HG03064 (cell line): Measurements from ENCODE around the gene TTF2.
"Not testable (repeated sequence)": the region's sequence is repeated elsewhere in the genome, so short reads cannot be mapped to it uniquely, and the experiment has no call there.

Experiments
- ATAC-seq: cut with Tn5 transposase; IDR thresholded peaks from one replicate; pipeline ENCODE4 v1.9.1; 2021; ENCODE audit warnings: low read depth; ENCODE audit not compliant: unreplicated experiment

Gene TTF2

DNA sequence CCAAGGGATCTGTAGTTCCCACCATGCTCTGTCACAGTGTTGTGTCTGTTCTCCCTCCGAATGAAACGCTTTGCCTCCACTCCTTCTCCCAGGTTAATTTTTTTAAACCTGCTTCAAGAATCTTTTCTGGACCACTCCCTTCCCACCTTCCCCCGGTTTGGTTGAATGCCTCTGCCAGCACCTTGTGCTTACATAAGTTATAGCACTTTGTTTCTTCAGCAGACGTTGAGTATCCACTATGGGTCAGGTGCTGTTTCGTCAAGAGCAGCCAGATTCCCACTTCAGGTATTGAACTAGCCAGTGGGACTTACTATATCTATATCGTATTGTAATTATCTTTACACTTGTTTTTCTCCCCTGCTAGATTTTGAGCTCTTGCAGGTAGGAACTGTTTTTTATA is 27.6 kb downstream of the TTF2 start:
- ATAC-seq: no peak

DNA sequence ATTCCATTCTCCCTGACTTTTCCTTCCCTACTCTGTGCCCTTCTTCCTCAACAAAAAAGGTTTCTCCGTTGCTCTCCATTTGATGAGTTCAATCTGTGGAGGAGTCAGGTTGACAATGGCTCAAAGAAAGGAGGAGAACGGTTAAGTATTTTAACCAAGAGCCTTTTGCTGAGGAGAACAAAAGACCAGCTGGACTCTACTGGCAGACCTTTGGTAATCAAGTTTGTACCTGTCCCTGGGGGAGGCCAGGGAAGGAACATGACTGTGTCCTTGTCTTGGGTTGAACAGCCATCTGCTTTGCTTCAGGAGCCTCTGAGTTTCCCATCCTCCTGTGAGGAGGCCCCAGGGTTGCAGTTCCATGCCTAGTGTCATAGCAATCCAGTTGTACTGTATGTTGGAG is 29.9 kb downstream of the TTF2 start:
- ATAC-seq: no peak

DNA sequence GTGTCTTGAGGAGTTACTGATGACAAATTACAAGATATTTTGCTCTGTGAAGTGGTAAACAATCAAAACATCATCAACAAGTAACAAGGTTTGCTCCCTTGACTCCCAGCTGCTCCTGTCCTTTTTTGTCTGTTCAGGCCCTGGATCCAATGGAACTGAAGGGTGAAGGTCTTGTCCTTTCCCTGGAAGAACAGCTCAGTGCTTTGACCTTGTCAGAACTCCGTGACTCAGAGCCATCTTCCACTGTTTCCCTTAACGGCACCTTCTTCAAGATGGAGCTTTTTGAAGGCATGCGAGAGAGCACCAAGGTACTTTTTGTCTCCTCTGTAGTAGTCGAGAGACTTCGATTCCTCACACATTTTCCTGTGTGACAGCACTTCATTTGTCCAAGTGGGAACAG is 32.5 kb downstream of the TTF2 start:
- ATAC-seq: no peak

DNA sequence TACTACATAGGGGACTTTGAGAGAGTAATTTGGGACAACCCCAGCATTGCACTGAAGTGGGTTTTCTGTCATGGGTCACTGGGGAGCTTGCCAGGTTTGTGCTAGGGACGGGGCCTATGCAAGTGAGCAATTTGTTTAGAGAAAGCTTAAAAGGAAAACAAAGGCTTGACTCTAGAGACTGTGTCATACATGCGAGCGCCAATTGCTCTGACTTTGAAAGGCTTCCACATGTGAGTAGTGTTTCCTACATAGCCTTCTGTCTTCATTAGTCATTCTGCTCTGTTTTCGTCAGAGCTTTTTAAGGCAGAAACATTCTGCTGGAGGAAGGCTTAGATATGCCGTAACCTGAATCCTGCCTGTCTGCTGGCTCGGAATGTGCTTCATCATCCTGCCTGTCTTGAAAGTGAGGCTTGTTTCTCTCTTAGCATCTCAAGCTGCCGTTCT is 33.0 kb downstream of the TTF2 start:
- no peak for ATAC-seq

DNA sequence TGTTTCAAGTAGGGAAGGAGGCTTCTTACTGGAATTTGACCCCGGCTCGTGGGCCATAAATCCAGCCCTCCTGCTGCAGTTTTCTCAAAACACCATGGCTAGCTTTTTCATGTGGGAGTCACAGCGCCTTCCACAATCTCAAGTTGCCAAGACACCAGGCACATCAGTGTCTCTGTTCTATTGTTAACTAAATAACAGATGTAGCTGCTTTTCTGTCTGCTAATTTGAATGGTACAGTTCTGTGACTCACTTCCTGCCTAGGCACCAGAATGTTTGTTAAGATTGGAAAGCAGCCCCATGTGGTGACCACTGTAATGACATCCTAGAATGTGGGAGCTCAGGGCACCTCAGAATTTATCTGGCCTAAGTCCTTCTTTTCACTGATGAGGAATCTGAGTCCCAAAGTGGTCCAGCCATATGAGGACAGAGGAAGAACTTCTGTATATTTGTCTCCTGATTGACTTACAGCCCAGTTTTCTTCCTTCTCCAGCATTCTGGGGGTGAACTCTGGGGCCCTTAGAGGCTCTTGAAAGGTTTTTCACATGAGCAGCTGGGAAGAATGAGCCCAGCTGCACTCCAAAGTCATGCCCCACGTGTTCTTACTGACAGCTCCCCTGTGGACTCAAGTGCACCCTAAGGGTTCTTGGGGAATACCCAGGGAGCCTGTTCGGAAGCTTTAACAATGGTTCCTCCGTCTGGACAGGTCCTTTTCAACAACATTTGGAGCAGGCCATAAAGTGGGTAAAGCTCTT is 33.9 kb downstream of the TTF2 start:
- peak; percentile 70 for ATAC-seq

DNA sequence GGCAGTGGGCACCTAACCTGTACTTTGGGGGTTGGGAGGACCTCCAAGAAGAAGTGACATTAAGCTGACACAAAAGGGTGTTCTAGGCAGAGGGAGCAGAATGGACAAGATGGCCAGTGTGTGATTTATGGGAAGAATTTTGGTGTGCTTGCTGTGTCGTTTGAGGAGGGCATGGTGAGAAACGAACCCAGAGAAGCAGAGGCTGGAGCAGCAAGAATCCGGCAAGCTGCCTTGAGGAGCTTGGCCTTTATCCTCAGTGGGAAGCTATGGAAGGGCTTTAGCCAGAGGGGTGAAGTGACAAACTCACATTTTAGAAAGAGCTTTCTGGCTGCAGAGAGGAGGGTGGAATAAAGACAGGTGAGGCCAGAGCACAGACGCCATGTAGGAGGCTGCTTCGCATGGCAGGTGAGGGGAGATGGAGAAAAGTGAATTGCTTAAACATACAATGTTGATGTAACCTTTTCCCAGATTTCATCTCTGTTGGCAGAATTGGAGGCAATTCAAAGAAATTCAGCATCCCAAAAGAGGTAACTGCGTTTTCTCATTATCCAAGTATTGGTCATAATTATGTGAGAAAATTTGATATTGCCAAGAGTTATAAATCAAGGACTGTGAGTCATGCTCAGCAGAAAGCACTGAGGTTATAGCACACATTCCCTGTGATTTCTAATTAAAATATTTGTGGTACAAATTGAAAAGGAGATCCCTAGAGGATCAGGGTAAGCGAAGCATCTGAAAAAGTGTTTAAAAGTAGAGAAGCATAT is 34.9 kb downstream of the TTF2 start:
- no peak for ATAC-seq

DNA sequence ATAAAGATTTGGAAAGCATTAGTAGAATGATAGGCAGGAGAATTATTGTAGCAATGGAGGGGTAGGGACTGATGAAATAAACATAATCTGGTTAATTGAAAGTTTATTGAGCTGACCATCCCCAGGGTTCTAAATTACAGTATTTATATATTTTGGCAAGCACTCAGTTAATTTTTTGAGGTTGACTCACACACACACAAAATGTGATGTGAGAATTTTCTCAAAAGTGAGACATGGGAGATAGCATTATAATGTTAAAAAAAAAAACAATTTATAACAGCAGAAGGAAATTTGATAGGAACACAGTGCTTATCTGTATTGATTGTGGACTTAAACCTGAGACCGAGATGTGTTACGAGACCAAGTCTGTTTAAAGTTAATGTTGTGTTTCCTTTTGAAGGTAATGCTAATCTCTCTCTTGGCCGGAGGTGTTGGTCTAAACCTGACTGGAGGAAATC is 36.9 kb downstream of the TTF2 start:
- no peak for ATAC-seq

DNA sequence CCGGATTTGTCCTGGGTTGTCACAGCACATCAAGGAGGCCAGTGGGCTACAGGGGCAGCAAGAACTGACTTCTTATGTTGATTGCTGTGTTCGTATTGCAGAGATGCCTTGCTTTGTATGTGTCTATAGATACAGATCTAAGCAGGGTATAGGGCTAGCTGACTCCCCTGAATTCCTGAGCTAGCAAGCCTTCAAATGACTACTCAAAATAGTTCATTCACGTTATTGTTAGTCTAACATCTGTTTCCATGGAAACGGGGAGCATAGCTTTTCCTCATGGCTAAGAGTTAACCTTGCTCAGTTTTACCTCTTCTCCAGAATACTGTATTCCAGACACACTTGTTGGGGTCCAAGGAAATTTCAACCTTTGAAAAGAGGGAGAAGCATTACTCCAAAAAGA is 37.3 kb downstream of the TTF2 start:
- ATAC-seq: no peak

DNA sequence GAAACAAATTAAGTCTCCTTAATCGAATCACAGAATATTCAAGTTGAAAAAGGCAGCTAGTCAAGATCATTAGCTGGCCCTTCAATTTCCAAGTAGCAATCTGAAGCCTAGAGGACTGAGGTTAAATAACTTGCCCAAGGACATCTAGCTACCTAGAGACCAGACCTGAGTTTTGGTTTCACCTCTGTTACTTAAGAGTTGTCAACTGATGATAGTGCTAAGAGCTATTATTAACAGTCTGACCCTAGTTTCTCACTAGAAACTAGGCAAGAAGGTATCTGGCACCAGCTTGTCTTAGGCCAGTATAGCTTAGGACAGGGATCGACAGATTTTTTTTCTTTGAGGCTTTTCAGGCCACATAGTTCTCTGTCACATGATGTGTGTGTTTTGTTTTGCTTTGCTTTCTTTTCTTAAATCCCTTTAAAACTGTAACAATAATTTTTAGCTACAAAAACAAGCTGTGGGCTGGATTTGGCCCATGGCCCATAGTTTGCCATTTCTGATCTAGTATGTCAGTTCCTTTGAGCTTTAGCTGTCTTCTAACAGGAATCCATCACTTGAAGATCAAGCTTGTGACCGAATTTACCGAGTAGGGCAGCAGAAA is 38.3 kb downstream of the TTF2 start:
- no peak for ATAC-seq

DNA sequence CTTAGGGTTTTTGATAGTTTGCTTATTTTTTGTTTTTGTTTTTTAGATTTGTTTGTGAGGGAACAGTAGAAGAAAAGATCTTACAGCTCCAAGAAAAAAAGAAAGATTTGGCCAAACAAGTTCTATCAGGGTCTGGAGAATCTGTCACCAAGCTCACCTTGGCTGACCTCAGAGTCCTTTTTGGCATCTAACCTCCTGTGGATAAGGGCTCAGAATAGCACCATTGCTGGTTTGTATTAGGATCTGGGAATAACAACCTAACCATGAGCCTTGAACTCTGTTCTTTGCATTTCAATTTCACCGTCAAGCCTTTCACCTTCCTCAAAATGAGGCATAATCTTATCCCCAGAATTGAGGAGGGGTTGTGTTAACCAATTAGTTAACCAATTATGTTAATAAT is 41.2 kb downstream of the TTF2 start:
- ATAC-seq: no peak

DNA sequence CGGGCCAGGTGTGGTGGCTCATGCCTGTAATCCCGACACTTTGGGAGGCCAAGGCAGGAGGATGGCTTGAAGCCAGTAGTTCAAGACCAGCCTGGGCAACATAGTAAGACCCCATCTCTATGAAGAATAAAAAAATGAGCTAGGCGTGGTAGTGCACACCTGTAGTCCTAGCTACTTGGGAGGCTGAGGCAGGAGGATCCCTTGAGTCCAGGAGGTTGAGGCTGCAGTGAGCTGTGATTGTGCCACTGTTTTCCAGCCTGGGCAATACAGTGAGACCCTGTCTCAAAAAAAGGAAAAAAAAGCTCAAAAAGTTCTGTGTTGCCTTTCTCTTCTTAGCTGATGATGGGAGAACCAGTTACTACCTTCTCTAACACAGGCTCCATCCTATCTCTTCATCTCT is 41.7 kb downstream of the TTF2 start:
- not testable (repeated sequence) for ATAC-seq

DNA sequence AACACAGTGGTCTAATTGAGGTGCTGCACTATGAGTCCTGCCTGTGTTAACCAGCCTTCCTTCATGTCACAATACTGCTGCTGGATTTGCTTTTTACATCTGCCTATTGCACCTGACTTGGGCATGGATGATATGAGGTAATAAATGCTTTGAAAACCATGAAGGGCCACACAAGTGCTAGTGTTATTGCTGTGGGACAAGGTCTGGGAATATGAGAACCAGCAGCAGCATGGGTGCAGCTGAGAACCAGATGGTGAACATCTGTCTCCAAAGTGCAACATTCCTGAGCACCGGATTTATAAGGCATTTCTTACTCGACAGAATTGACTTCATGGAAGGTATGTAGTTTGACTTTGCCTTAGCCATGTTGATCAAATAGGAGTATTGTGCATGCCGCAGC is 44.9 kb downstream of the TTF2 start:
- no peak for ATAC-seq

DNA sequence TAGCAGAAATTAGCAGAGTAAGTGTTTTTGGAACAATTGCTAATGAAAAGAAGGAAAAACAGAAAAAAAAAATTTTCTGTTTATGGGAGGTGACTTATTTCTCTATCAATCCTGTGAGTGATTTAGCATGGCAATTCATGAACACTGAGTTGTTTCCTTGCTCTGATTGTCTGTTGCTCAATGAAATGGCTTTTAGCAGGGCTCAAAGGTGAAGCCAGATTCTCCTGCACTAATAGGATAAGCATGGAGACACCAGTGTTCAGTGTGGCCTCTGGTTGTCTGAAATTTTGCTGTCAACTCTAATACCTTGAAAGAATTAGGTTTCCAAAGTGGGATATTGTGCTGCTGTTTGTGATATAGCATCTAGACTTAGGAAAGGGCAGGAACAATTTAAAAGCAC is 45.6 kb downstream of the TTF2 start:
- ATAC-seq: no peak

DNA sequence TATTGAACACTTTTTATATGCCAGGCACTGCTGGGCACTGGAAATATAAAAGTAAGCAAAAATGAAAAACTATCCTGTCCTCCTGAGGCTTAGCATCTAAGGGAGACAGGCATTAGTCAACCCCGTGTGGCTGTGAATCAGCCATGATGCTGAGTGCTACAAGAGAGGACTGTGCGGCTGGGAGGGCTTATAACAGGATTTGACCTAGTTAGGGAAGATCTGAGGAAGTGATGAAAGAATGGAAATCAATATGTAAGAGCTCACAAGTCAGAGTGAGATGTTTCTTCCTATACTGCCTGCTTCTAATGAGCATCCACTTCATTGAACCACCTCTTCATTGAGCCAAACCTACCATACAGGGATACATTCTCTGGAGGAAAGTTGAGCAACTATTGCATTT is 46.4 kb downstream of the TTF2 start:
- ATAC-seq: no peak

DNA sequence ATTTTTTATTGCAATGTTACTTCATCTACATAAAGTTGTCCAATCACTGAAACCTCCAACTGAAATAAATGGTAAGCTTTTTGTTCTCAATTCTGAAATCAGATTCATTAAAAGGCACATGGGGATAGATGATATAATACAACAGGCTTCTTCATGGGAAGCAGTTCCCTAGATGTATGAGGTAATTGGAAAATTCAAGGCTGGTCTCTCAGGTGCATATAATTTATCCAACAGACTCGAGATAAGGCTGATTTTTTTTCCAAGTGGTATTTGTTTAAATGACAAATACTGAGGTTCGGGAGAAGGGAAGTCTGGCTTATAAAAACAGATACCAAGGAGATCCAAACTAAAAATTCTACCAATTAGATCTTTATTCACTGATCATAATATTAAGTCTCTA is 47.2 kb downstream of the TTF2 start:
- ATAC-seq: no peak

DNA sequence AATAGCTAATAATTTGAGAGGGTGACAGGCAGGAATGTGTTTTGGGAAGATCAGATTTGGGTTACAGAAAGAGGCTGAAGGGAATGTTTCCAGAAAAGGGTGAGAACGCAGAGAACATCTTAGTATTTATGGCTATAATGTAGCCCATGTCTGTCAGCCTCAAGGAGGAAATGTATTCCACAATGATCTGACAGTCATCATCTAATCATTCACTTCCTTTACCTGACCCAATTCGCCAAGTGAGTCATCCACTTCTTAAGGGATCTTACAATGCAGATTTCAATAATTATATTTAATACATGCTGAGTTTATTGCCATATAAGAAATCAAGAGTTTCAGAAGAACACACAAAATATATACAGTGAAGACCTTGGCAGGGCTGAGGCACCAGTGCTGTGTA is 50.6 kb downstream of the TTF2 start:
- ATAC-seq: no peak

DNA sequence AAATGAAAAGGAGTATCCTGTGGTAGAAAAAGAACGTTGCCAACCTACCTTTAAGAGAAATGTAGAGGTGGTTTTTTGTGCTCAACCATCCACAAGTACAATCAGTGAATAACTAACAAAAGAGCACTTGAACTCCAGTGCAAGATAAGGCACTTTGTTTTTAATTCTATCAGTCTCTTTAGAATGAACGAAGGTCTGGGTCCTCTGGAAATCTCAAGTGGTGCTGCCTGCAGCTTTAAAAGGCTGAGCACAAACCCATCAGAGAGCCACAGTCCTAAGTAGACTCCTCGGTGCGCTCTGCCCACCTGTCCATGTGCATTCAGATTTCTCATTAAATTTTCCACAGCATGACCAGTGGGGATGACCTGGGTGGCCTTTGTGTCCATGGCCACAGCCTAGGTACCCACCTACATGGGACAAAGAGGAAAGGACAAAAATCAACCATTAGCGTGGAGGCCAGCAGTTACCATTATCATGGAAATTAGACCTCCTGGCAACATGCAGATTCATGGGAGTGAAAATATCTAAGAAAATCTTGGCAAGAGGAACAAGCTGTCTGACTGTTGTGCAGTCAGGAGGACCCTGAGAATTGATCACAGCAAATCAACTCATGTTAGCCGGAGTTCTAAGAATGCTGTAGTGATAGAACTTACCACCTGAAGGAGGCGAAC is 52.1 kb downstream of the TTF2 start:
- ATAC-seq: no peak

DNA sequence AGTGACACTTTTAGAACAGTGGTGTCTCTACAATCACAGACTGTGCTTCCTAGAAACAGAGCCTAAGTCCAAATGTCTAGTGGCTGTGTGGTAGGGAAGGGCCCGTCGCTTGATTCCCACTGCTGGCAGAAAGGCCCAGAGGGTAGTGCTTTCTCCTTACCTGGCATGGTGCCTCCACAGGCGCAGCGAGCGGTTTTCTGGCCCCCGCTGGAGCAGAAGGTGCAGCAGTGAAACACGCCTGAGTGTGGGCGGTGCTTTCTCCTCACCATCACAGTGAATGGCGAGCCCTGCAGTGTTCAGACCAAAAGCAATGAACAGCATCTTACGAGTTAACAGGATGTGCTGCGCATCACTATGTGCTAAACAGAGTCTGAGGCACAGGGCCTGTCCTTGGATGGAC is 53.1 kb downstream of the TTF2 start:
- no peak for ATAC-seq

DNA sequence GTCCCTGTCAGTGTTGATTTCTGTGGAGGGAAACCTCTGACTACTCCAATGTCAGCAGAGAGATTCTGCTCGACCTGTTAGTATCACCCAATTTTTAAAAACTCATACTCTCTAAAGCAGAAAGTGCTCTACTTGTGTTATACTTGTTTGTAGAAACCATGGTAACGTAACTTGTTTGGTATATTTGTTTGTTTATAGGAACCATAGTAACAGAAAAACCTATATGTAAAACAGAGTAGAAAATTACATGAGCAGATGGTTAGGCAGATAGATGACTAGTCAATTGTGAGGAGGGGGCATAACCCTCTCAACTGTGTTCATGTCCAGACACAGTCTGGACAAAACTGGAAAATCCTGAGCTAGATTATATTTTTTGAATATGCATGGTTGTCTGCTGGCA is 54.8 kb downstream of the TTF2 start:
- no peak for ATAC-seq

DNA sequence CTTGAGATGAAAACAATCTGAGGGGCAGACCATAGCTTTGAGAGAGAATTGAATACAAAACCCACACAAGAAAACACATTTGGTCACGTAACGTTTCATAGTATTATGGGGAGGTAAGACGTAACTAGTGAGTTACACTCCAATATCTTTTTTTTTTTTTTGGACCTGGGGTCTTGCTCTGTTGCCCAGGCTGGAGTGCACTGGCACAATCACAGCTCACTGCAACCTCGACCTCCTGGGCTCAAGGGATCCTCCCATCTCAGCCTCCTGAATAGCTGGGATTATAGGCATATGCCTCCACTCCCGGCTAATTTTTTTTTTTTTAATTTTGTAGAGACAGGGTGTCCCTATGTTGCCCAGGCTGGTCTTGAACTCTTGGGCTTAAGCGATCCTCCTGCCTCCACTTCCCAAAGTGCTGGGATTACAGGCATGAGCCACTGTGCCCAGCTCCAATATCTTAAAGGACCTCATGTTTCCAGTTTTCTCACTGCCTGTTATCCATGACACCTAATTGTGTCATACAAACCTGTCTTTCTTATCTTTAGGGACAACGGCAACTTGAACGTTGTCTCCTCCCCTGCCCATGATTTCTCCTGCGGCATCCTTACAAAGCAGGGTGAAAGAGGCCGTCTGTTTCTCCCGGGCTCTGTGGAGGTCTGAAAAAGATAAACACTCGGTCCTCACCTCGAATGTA is 56.1 kb downstream of the TTF2 start:
- no peak for ATAC-seq

DNA sequence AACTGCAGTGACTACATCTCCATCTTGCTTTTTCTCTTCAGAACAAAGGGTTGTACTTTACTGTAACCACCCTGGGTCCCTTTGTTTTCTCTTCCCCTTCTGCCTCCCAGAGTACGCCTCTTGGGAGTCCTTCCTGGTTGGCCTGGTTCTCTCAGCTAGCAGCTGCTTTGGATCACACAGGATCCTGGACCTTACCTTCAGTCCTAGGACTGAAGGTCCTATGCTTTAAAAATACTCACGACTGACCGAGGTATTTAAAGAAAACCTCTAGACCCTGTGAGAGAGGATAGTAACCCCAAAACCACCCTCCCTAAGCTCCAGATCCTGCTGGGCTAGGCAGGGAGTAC is 56.6 kb downstream of the TTF2 start:
- ATAC-seq: no peak
